Esophagus muscularis mucosa (tissue), 4 donors: ENCODE data around the gene SCAF8.

Source experiments
- EP300 ChIP-seq: sonication (generic); formaldehyde crosslinking; IDR thresholded peaks from one replicate; pipeline ENCODE4 v1.6.1; 2017; ENCODE audit warnings: antibody characterized with exemption
- POLR2A ChIP-seq: fragments of 450-650 bp; IDR thresholded peaks from one replicate; pipeline ENCODE4 v1.6.1; 2017; ENCODE audit warnings: antibody characterized with exemption, moderate library complexity, mild to moderate bottlenecking, low read depth
- POLR2AphosphoS5 ChIP-seq, 2 donors: sonication (generic); formaldehyde crosslinking; IDR thresholded peaks; one replicate each; pipeline ENCODE4 v1.6.1; 2017; ENCODE audit warnings: antibody characterized with exemption in 2 of 2
- TF ChIP-seq, protein P1 (sequence below), 3 experiments: fragments of 200-600 bp in 2 of 3; fragments of 450-650 bp in 1 of 3; sonication (generic) in 2 of 3; IDR thresholded peaks; one replicate each; pipeline ENCODE4 v1.5.1; 2017 to 2019; ENCODE audit warnings: antibody characterized with exemption in 3 of 3, mild to moderate bottlenecking in 2 of 3, moderate library complexity in 1 of 3

- TF ChIP-seq, protein P1, sequence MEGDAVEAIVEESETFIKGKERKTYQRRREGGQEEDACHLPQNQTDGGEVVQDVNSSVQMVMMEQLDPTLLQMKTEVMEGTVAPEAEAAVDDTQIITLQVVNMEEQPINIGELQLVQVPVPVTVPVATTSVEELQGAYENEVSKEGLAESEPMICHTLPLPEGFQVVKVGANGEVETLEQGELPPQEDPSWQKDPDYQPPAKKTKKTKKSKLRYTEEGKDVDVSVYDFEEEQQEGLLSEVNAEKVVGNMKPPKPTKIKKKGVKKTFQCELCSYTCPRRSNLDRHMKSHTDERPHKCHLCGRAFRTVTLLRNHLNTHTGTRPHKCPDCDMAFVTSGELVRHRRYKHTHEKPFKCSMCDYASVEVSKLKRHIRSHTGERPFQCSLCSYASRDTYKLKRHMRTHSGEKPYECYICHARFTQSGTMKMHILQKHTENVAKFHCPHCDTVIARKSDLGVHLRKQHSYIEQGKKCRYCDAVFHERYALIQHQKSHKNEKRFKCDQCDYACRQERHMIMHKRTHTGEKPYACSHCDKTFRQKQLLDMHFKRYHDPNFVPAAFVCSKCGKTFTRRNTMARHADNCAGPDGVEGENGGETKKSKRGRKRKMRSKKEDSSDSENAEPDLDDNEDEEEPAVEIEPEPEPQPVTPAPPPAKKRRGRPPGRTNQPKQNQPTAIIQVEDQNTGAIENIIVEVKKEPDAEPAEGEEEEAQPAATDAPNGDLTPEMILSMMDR (IDR thresholded peaks at IDR 0.05) = no peak
- TF ChIP-seq POLR2A (no peak), POLR2AphosphoS5 (IDR thresholded peaks at IDR 0.05) (no peak), EP300 (no peak)
These were observed 18.0 kb downstream of the SCAF8 start for GRCh38 chr6:154751011-154751800.
